Duodenal mucosa (tissue), 2 donors: ENCODE data around the gene ARFGEF3.

ENCODE experiments used
- H3K27ac ChIP-seq: one replicate; pipeline ENCODE4 v1.7.0; 2013; ENCODE audit warnings: low read depth, low read length
- H3K27me3 ChIP-seq, 2 donors: one replicate each; pipeline ENCODE4 v1.7.0; 2013; ENCODE audit warnings: low read length in 2 of 2, control low read depth in 1 of 2; ENCODE audit not compliant: insufficient read depth in 2 of 2, control insufficient read depth in 1 of 2
- H3K36me3 ChIP-seq, 2 donors: one replicate each; pipeline ENCODE4 v1.7.0; 2013; ENCODE audit warnings: low read length in 2 of 2, control low read depth in 1 of 2; ENCODE audit not compliant: insufficient read depth in 2 of 2, control insufficient read depth in 1 of 2
- H3K4me1 ChIP-seq, 2 donors: one replicate each; pipeline ENCODE4 v1.7.0; 2013; ENCODE audit warnings: low read length in 2 of 2, control low read depth in 1 of 2; ENCODE audit not compliant: insufficient read depth in 2 of 2, control insufficient read depth in 1 of 2
- H3K4me3 ChIP-seq, 2 donors: one replicate each; pipeline ENCODE4 v1.7.0; 2013; ENCODE audit warnings: low read length in 2 of 2, low read depth in 1 of 2
- H3K9ac ChIP-seq, 2 donors: one replicate each; pipeline ENCODE4 v1.7.0; 2013; ENCODE audit warnings: low read length in 2 of 2, low read depth in 1 of 2
- H3K9me3 ChIP-seq, 2 donors: one replicate each; pipeline ENCODE4 v1.7.0; 2013; ENCODE audit warnings: low read length in 2 of 2, control low read depth in 1 of 2; ENCODE audit not compliant: control insufficient read depth in 1 of 2

ARFGEF3 gene

GRCh38 chr6:138229072-138229471 lies 67.3 kb downstream of the ARFGEF3 start:
- peaks cover 4 to 22% of the 10 kb centered on the region in 2 donors for H3K4me1 ChIP-seq
- H3K4me3 ChIP-seq = no peak overlapping the region
- H3K36me3 ChIP-seq = no peaks in the 10 kb centered on the region
- no peaks in the 10 kb centered on the region for H3K27me3 ChIP-seq
- H3K9ac ChIP-seq = no peak overlapping the region
- H3K9me3 ChIP-seq = no peaks in the 10 kb centered on the region
- no peak overlapping the region for H3K27ac ChIP-seq

DNA sequence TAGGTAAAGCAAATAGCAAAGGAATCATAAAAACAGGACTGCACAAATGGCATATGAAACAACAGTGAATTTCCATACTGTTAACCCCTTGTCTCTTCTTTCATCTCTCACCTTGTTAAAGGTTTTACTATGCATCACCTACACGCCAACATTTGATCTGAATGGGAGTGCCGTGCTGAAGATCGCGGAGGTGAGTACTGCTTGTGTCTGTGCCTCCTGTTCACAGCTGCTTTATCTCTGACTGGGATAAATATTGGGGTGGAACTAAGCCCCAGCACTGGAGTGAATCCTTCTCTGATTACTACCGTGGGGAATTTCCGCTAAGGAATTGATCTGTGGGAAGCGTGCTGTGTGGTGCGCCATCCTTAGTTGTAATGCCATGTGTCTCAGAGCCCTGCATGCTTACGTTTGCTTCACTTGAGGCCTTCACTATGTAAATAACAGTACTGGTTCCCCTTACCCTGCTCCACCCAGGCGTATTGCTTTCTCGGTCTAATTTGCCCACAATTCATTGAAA lies 68.0 kb downstream of the ARFGEF3 start:
- H3K9me3 ChIP-seq = no peaks in the 10 kb centered on the region
- H3K9ac ChIP-seq = no peak overlapping the region
- no peaks in the 10 kb centered on the region for H3K36me3 ChIP-seq
- H3K27me3 ChIP-seq = no peaks in the 10 kb centered on the region
- no peak overlapping the region for H3K27ac ChIP-seq
- peaks cover 4 to 22% of the 10 kb centered on the region in 2 donors for H3K4me1 ChIP-seq
- no peak overlapping the region for H3K4me3 ChIP-seq

DNA sequence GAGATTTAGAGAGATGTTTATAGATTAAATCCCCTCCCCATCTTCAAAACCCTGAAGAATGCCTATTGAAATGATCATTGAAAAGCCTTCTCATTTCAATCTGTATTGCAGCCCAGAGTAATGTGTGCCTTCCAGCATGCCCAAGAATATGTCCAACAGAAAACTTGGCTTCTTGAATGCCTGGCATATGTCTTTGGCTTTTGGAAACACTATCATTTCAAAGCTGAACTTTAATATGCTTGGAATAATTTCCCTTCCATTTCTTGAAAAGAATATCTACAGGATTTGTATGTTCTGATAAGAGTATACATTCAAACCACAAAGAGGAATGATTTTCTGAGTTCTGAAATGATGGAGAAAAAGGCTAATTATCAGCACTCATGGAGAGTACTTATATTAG lies 68.5 kb downstream of the ARFGEF3 start:
- Histone ChIP-seq H3K4me1 (peaks cover 4 to 22% of the 10 kb centered on the region in 2 donors), H3K4me3 (no peak overlapping the region), H3K9me3 (no peaks in the 10 kb centered on the region), H3K36me3 (no peaks in the 10 kb centered on the region), H3K27ac (no peak overlapping the region), H3K27me3 (no peaks in the 10 kb centered on the region), H3K9ac (no peak overlapping the region)

DNA sequence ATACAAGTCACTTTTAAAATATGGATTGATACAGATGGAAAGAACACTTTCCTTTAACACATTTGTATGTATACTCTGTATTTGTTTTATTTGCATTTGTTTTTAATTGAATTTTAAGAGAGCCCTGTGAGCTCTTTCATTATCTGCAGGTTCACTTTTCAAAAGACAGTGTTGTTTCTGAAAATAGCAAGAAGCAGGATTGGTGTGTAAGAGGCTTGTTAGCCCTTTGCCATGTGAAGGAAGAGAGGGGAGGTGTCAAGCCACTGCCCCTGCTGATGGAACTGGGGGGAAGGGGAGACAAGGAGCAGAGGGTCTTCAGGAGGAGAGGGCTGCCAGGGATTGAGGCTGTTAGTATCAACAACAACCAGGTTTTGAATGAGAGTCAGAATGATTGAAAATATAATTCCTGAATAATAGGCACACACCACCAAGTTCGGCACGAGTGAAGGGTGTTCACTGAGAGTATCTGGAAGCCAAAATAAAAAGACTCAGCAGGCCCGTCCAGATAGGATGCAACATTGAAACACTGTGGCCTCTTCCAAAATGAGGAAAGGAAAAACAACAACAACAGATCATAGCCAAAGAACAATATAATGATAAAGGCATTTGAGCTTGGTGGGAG lies 69.1 kb downstream of the ARFGEF3 start:
- Histone ChIP-seq H3K9me3 (no peaks in the 10 kb centered on the region), H3K4me1 (peaks cover 4 to 22% of the 10 kb centered on the region in 2 donors), H3K27me3 (no peaks in the 10 kb centered on the region), H3K36me3 (no peaks in the 10 kb centered on the region), H3K9ac (no peak overlapping the region), H3K27ac (no peak overlapping the region), H3K4me3 (no peak overlapping the region)

- H3K4me3 ChIP-seq = no peak overlapping the region
- no peak overlapping the region for H3K27ac ChIP-seq
- no peaks in the 10 kb centered on the region for H3K27me3 ChIP-seq
- H3K9ac ChIP-seq = no peak overlapping the region
- H3K9me3 ChIP-seq = no peaks in the 10 kb centered on the region
- H3K4me1 ChIP-seq = peaks cover 4 to 20% of the 10 kb centered on the region in 2 donors
- no peaks in the 10 kb centered on the region for H3K36me3 ChIP-seq
These were observed 69.7 kb downstream of the ARFGEF3 start for GRCh38 chr6:138231381-138231886.

DNA sequence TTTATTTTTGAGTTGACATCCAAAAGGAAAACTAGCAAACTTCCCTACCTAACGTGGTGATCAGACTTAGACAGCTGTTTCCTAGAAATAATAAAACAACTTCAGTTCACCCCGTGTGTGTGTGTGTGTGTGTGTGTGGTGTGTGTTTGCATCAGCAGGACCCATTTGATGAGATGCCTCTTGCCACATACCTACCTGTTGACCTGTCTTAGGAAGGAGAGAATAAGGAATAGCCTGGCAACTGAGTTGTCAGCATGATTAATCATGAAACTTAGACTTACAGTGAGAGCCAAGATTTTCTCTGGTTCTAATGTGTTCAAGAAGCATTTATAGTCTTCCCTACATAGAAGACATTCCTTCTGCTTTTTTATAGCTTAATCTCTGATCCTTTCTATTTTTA lies 72.6 kb downstream of the ARFGEF3 start:
- no peaks in the 10 kb centered on the region for H3K27me3 ChIP-seq
- no peaks in the 10 kb centered on the region for H3K9me3 ChIP-seq
- H3K9ac ChIP-seq = no peak overlapping the region
- no peaks in the 10 kb centered on the region for H3K36me3 ChIP-seq
- no peak overlapping the region for H3K4me3 ChIP-seq
- no peak overlapping the region for H3K27ac ChIP-seq
- peaks cover 0 to 7% of the 10 kb centered on the region in 2 donors for H3K4me1 ChIP-seq

DNA sequence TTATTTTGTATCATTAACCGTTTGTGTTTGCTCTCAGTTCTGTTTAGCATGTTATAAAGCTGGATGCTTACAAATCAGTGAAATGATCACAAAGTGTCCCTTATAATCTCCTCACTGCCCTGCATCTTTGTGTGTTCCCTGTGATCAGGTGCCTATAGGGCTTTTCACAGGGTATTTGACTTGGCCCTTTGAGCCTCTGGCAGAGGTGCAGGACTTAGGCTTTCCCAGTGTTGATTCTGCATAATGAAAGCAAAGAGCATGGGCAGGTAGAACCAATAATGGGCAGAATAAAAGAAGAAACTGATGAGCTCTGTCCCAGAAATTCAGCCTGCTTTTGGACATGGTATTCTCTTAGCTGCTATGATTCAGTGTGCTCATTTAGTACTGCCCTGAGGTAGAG lies 73.5 kb downstream of the ARFGEF3 start:
- Histone ChIP-seq H3K4me3 (no peak overlapping the region), H3K27me3 (no peaks in the 10 kb centered on the region), H3K36me3 (no peaks in the 10 kb centered on the region), H3K27ac (no peak overlapping the region), H3K4me1 (peaks cover 0 to 7% of the 10 kb centered on the region in 2 donors), H3K9ac (no peak overlapping the region), H3K9me3 (no peaks in the 10 kb centered on the region)

GRCh38 chr6:138235693-138236092 lies 74.0 kb downstream of the ARFGEF3 start:
- H3K9ac ChIP-seq = no peak overlapping the region
- H3K27me3 ChIP-seq = no peaks in the 10 kb centered on the region
- H3K36me3 ChIP-seq = no peaks in the 10 kb centered on the region
- H3K27ac ChIP-seq = no peak overlapping the region
- peaks cover 0 to 7% of the 10 kb centered on the region in 2 donors for H3K4me1 ChIP-seq
- no peak overlapping the region for H3K4me3 ChIP-seq
- no peaks in the 10 kb centered on the region for H3K9me3 ChIP-seq

GRCh38 chr6:138237463-138237862 lies 75.7 kb downstream of the ARFGEF3 start:
- H3K27ac ChIP-seq = no peak overlapping the region
- no peak overlapping the region for H3K4me3 ChIP-seq
- no peaks in the 10 kb centered on the region for H3K9me3 ChIP-seq
- H3K36me3 ChIP-seq = no peaks in the 10 kb centered on the region
- H3K27me3 ChIP-seq = no peaks in the 10 kb centered on the region
- no peak overlapping the region for H3K9ac ChIP-seq
- no peaks in the 10 kb centered on the region for H3K4me1 ChIP-seq

DNA sequence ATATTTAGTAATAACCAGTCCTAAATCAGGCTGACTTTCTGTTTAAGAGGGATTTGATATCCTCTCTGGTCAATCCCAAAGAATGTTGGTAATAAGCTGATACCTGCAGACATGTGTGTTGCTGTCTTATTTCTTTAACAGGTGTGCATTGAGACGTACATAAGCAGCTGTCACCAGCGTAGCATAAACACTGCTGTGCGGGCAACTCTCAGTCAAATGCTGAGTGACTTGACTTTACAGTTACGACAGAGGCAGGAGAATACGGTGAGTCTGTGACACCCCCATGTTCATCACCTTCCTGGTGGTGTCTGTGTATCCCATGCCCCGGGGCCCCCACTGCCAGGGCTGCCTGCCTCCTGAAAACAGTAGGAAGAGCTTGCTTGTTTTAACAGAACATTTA lies 76.6 kb downstream of the ARFGEF3 start:
- H3K4me1 ChIP-seq = no peaks in the 10 kb centered on the region
- no peaks in the 10 kb centered on the region for H3K36me3 ChIP-seq
- no peak overlapping the region for H3K27ac ChIP-seq
- H3K4me3 ChIP-seq = no peak overlapping the region
- H3K9me3 ChIP-seq = no peaks in the 10 kb centered on the region
- H3K9ac ChIP-seq = no peak overlapping the region
- no peaks in the 10 kb centered on the region for H3K27me3 ChIP-seq
